ENCODE results near the gene TUSC2.

DNA sequence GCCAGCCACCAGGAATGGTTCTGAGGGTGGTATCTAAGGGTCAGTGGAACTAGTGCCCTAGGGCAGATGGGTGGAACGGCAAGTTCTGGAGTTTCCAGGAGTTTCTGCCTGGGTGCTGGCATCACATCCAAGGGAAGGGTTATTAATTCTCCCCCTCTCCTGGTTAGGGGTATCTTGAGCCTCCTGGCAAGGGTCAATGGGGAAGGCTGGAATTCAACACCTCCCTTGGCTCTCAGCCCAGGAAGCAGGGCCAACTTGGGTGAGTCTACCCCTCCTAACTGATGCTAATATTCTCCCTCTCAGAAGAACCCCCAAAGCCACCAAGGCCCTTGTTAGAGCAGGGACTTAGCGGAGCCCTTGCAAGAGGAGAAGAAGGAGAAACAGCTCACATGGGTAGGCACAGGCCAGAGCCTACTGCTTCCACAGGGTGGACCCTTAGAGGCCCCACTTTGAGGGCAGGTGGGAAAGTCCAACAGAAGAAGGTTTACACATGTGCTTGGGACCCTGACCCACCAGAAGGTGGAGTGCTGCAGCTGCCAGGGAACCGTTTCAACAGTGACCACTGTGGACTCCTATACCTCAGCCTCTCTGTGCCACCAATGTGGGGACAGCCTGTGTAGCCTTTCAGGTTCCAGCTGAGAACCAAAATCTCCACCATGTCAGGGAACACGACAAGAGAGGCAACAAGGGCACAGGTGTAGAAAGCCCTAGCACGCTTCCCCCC is 28.0 kb upstream of the TUSC2 start:
- TF ChIP-seq, protein P1, sequence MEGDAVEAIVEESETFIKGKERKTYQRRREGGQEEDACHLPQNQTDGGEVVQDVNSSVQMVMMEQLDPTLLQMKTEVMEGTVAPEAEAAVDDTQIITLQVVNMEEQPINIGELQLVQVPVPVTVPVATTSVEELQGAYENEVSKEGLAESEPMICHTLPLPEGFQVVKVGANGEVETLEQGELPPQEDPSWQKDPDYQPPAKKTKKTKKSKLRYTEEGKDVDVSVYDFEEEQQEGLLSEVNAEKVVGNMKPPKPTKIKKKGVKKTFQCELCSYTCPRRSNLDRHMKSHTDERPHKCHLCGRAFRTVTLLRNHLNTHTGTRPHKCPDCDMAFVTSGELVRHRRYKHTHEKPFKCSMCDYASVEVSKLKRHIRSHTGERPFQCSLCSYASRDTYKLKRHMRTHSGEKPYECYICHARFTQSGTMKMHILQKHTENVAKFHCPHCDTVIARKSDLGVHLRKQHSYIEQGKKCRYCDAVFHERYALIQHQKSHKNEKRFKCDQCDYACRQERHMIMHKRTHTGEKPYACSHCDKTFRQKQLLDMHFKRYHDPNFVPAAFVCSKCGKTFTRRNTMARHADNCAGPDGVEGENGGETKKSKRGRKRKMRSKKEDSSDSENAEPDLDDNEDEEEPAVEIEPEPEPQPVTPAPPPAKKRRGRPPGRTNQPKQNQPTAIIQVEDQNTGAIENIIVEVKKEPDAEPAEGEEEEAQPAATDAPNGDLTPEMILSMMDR (IDR thresholded peaks at IDR 0.05 in 2 of 3, conservative IDR thresholded peaks at IDR 0.05 in 1 of 3; ENCODE audit: control insufficient read depth in 2 of 3, extremely low read depth in 1 of 3, insufficient read depth in 1 of 3, low read depth in 3 of 3, low read length in 3 of 3): no peak
- no peak for TF ChIP-seq CREM (IDR thresholded peaks at IDR 0.05; ENCODE audit: low read depth)
